BLaER1 (cell line): ENCODE measurements around the gene GIGYF1.

ENCODE experiments used
- H3K27ac ChIP-seq: shearing (Covaris generic); formaldehyde crosslinking; 2 replicates; pipeline ENCODE4 v1.8.1; 2022
- H3K27me3 ChIP-seq: shearing (Covaris generic); formaldehyde crosslinking; 2 replicates; pipeline ENCODE4 v1.8.1; 2022
- H3K36me3 ChIP-seq: shearing (Covaris generic); formaldehyde crosslinking; 2 replicates; pipeline ENCODE4 v1.8.1; 2022
- H3K4me1 ChIP-seq: shearing (Covaris generic); formaldehyde crosslinking; 2 replicates; pipeline ENCODE4 v1.8.1; 2022
- H3K4me2 ChIP-seq: shearing (Covaris generic); formaldehyde crosslinking; 2 replicates; pipeline ENCODE4 v1.8.1; 2022
- H3K4me3 ChIP-seq: shearing (Covaris generic); formaldehyde crosslinking; 2 replicates; pipeline ENCODE4 v1.8.1; 2022
- H3K9ac ChIP-seq: shearing (Covaris generic); formaldehyde crosslinking; 2 replicates; pipeline ENCODE4 v1.8.1; 2022
- H3K9me3 ChIP-seq: shearing (Covaris generic); formaldehyde crosslinking; 2 replicates; pipeline ENCODE4 v1.8.1; 2022
- H4K20me1 ChIP-seq: shearing (Covaris generic); formaldehyde crosslinking; 2 replicates; pipeline ENCODE4 v1.8.1; 2022
- Cebpa-rat ChIP-seq: shearing (Covaris generic); IDR thresholded peaks from 2 replicates; pipeline ENCODE4 v1.8.1; 2022

Gene GIGYF1

DNA sequence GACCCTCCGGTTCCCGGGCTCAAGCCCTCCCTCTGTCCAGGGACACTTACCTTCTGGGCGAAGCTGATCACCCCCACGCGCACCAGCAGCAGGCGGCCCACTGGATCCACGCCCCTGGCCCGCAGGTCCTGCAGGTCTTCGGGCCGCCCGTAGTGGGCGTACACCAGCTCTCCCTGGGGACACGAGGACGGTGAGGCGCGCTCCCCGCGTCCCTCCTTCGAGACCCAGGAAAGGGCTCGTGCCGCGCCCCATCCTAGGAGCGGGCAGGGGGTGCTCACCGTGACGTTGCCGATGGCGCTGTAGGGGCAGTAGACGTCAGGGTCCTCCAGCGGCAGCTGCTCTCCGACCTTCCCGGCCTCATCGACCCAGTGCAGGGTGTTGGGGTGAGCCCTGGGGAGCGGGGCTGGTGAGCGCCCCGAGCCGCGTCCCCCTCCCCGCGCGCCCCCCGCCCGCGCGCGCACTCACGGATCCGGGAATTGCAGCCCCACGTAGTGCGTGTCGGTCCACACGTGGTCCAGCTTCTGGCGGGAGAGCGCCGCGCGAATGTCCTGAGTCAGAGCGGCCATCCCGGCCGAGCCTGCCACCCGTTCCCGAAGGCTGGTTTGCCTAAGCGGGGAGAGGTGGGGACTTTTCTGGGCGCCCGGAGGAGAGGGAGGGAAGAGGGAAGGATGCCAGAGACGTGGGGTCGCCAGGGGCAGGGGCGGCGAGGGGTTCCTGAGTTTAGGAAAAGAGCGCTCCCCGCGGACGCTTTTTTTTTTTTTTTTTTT, 60.9 kb downstream of the GIGYF1 start:
- no peaks in the 10 kb centered on the region for H3K27me3 ChIP-seq
- H3K36me3 ChIP-seq: peaks cover 17% of the 10 kb centered on the region
- peak overlapping the region; percentile 90 for H3K4me2 ChIP-seq
- H3K4me1 ChIP-seq: peaks cover 62% of the 10 kb centered on the region
- H3K9ac ChIP-seq: peak overlapping the region; percentile 85
- TF ChIP-seq Cebpa-rat: no peak
- H3K27ac ChIP-seq: peak overlapping the region; percentile 87
- H3K4me3 ChIP-seq: peak overlapping the region; percentile 87
- H3K9me3 ChIP-seq: no peaks in the 10 kb centered on the region
- H4K20me1 ChIP-seq: no peaks in the 10 kb centered on the region

DNA sequence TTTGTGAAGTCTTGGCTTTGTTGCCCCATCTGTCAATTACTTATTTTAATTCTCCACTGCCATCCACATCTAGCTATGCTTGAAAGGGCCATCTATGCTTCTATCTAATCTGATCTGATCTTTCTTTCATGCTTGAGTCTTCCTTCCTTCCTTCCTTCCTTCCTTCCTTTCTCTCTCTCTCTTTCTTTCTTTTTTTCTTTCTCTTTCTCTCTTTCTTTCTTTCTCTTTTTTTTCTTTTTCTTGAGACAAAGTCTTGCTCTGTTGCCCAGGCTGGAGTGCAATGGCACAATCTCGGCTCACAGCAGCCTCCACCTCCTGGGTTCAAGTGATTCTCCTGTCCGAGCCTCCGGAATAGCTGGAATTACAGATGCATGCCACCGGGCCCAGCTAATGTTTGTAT, 64.0 kb downstream of the GIGYF1 start:
- no peaks in the 10 kb centered on the region for H3K27me3 ChIP-seq
- no peak overlapping the region for H3K4me3 ChIP-seq
- peaks cover 29% of the 10 kb centered on the region for H3K36me3 ChIP-seq
- no peaks in the 10 kb centered on the region for H4K20me1 ChIP-seq
- H3K9ac ChIP-seq: no peak overlapping the region
- H3K27ac ChIP-seq: 0 out of 2 replicates have a peak overlapping the region, but pooled peaks have one; percentile 30
- peak overlapping the region; percentile 57 for H3K4me2 ChIP-seq
- TF ChIP-seq Cebpa-rat: no peak
- H3K9me3 ChIP-seq: no peaks in the 10 kb centered on the region
- peaks cover 82% of the 10 kb centered on the region for H3K4me1 ChIP-seq
